HG02840 (cell line): ENCODE results near the gene AGMAT.
A peak's percentile ranks its signal among the peaks of the same experiment; 100 is the strongest.

ENCODE experiments used
- ATAC-seq: cut with Tn5 transposase; IDR thresholded peaks from one replicate; pipeline ENCODE4 v1.9.1; 2021; ENCODE audit warnings: mild to moderate bottlenecking, moderate library complexity, moderate number of reproducible peaks; ENCODE audit not compliant: unreplicated experiment, low FRiP score

The AGMAT gene

GRCh38 chr1:15584489-15585363 is at the start of gene AGMAT:
TSS of gene AGMAT (minus strand) at chr1:15585051. CDS start at chr1:15584967, 84 bp downstream.
- peak; percentile 51 for ATAC-seq

- no peak for ATAC-seq
Measured at GRCh38 chr1:15633756-15634420, 49.0 kb upstream of the AGMAT start.

GRCh38 chr1:15628003-15628402 is 43.2 kb upstream of the AGMAT start:
- no peak for ATAC-seq

GRCh38 chr1:15627343-15627988 is 42.6 kb upstream of the AGMAT start:
- ATAC-seq, result peak; percentile 73

- ATAC-seq, result no peak
Measured at GRCh38 chr1:15626269-15626950, 41.6 kb upstream of the AGMAT start.

GRCh38 chr1:15625056-15625917 is 40.4 kb upstream of the AGMAT start:
- no peak for ATAC-seq

GRCh38 chr1:15624133-15624714 is 39.4 kb upstream of the AGMAT start:
- no peak for ATAC-seq

GRCh38 chr1:15623435-15623834 is 38.6 kb upstream of the AGMAT start:
- ATAC-seq, result no peak

- no peak for ATAC-seq
Measured at GRCh38 chr1:15622712-15623373, 38.0 kb upstream of the AGMAT start.

GRCh38 chr1:15621975-15622374 is 37.1 kb upstream of the AGMAT start:
- ATAC-seq, result no peak

GRCh38 chr1:15620902-15621682 is 36.2 kb upstream of the AGMAT start:
- no peak for ATAC-seq

GRCh38 chr1:15620155-15620545 is 35.3 kb upstream of the AGMAT start:
- ATAC-seq, result no peak

- ATAC-seq, result no peak
Measured at GRCh38 chr1:15618655-15619525, 34.0 kb upstream of the AGMAT start.

- ATAC-seq, result peak; percentile 26
Measured at GRCh38 chr1:15618077-15618654, 33.3 kb upstream of the AGMAT start.

- peak; percentile 66 for ATAC-seq
Measured at GRCh38 chr1:15617173-15618076, 32.6 kb upstream of the AGMAT start, which contains the start of gene DDI2. TSS of gene DDI2 (plus strand) at chr1:15617458. CDS start at chr1:15617671, 213 bp downstream.
